Heart left ventricle (tissue), 13 donors: ENCODE measurements around the gene MAGI1.

ENCODE experiments used
- POLR2A ChIP-seq, 2 donors: fragments of 450-650 bp; IDR thresholded peaks; one replicate each; pipeline ENCODE4 v1.6.1; 2017; ENCODE audit warnings: antibody characterized with exemption in 2 of 2, mild to moderate bottlenecking in 2 of 2, moderate library complexity in 2 of 2
- TF ChIP-seq, protein P1 (sequence below), 12 donors: fragments of 200-600 bp; sonication (generic) in 4 of 12; IDR thresholded peaks; one replicate each; pipeline versions ENCODE4 v1.5.0 to v1.8.0; 2018 to 2022; ENCODE audit warnings: antibody characterized with exemption in 12 of 12, mild to moderate bottlenecking in 5 of 12
- donor health status: ischemic (EF 13 %, LVEDD 7.1; RV severe dilation, severe dysfunction).
- donor health status: DM: no; HTN: yes; CAD: no.
- donor health status: DM: no; HTN: no; CAD: no.
- donor health status: ischemic (EF 25% LVEDD 6.9; RV normal size, moderate dysfunction).
- donor health status: ischemic (EF 25% LVEDD 5.7; RV mildly dilated, moderate dysfunction).
- donor health status: ischemic (EF 35%, LVEDD 5.7; RV mildly dilated, moderate dysfunction).
- donor health status: nonischemic (EF 11% LVEDD 7.7; RV severe dilation, severe dysfunction).
- donor health status: DM: yes; HTN: yes; CAD: no.
- donor health status: PGD.
- donor health status: ischemic (EF 29% LVEDD 5.4; RV normal size, mild dysfunction).
- donor health status: nonischemic (EF 23%, LVEDD 6.1; RV moderate dilation, normal function).

DNA sequence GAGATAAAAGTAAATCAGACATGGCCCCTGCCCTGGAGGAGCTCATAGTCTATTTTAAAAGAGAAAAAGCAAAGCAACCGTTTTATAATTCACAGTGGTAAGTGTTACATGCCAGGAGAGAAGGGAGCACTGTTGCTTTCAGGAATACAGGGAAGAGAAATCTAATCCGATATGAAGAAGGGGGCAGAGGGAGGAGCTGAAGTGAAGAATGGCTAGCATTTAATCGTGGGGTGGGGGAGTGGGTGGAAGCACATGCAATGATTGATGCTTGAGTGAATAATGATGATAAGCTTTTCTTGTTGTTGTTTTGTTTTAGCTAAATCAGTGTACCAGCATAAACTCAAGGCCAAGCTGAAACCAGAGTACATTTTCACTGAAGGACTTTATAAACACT lies 629.5 kb downstream of the MAGI1 start:
- TF ChIP-seq, protein P1, sequence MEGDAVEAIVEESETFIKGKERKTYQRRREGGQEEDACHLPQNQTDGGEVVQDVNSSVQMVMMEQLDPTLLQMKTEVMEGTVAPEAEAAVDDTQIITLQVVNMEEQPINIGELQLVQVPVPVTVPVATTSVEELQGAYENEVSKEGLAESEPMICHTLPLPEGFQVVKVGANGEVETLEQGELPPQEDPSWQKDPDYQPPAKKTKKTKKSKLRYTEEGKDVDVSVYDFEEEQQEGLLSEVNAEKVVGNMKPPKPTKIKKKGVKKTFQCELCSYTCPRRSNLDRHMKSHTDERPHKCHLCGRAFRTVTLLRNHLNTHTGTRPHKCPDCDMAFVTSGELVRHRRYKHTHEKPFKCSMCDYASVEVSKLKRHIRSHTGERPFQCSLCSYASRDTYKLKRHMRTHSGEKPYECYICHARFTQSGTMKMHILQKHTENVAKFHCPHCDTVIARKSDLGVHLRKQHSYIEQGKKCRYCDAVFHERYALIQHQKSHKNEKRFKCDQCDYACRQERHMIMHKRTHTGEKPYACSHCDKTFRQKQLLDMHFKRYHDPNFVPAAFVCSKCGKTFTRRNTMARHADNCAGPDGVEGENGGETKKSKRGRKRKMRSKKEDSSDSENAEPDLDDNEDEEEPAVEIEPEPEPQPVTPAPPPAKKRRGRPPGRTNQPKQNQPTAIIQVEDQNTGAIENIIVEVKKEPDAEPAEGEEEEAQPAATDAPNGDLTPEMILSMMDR (IDR thresholded peaks at IDR 0.05), result no peak
- TF ChIP-seq POLR2A (IDR thresholded peaks at IDR 0.05), result no peak
